Activated CD4-positive, alpha-beta T cell treated with anti-CD3 and anti-CD28 coated beads for 24 hours (primary cell): ENCODE data around the gene GPR26.

Source experiments
- DNase-seq, 2 donors: peaks; one replicate each; pipeline ENCODE4 v3.0.0-alpha.2; 2020; ENCODE audit warnings: low read depth in 2 of 2

Gene GPR26, protein sequence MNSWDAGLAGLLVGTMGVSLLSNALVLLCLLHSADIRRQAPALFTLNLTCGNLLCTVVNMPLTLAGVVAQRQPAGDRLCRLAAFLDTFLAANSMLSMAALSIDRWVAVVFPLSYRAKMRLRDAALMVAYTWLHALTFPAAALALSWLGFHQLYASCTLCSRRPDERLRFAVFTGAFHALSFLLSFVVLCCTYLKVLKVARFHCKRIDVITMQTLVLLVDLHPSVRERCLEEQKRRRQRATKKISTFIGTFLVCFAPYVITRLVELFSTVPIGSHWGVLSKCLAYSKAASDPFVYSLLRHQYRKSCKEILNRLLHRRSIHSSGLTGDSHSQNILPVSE

DNA sequence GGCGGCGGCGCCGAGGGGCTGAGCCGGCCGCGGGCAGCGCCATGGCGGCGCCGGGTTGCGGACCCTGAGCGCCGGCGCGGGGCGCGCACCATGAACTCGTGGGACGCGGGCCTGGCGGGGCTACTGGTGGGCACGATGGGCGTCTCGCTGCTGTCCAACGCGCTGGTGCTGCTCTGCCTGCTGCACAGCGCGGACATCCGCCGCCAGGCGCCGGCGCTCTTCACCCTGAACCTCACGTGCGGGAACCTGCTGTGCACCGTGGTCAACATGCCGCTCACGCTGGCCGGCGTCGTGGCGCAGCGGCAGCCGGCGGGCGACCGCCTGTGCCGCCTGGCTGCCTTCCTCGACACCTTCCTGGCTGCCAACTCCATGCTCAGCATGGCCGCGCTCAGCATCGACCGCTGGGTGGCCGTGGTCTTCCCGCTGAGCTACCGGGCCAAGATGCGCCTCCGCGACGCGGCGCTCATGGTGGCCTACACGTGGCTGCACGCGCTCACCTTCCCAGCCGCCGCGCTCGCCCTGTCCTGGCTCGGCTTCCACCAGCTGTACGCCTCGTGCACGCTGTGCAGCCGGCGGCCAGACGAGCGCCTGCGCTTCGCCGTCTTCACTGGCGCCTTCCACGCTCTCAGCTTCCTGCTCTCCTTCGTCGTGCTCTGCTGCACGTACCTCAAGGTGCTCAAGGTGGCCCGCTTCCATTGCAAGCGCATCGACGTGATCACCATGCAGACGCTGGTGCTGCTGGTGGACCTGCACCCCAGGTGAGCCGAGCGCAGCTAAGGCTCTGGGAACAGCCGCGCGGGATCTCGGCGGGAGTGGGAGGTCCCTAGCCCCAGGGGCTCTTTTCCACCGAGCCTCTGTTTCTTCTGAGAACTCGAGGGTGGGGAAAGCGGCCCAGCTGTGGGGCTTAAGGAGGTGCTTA is at the start of gene GPR26:
TSS of gene GPR26 (plus strand) at position 38 of the 919 bp plus-strand sequence. CDS start at position 91, 53 bp downstream.
- DNase-seq: no peak

- DNase-seq: no peak
These were observed 47.9 kb upstream of the GPR26 start for GRCh38 chr10:123618224-123618623.

- no peak for DNase-seq
These were observed 46.9 kb upstream of the GPR26 start for GRCh38 chr10:123619067-123619855.

DNA sequence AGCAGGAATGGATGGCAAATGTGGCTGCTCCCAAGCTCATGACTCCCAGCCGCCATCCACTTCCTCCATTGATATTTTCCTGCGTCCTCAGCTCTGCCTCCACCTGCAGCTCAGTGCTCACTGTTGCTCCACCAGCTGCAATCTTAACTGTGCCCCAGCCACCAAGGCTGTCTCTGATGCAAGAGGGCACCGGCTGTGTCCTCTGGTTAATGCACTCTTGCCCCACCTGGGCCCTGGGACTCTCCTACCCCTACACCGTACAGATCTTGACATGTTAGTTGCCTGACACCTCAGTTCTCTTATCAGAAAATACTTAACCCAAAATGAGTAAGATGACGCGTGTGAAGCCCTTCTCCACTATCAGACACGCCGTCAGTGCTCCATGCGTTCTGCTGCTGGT is 45.5 kb upstream of the GPR26 start:
- no peak for DNase-seq

DNA sequence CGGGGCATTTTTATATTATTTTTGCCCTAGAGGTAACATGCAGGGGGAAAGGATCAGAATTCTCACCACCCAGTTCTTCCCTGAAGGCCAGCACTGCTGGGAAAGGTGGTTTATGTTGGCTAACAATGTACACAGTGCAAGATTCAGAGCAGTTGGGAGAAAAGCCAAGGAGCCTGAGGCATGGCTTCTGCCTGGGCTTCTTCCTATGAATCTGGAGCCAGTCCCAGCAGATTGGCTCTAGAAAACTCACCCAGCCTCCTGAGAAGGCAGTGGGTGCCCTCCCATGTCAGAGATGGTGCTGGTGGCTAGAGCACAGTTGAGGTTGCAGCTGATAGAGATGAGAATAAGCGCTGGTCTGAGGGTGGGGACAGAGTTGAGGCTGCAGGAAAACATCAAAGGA is 44.7 kb upstream of the GPR26 start:
- DNase-seq: no peak

GRCh38 chr10:123621916-123622315 is 44.2 kb upstream of the GPR26 start:
- DNase-seq: no peak

GRCh38 chr10:123622381-123622780 is 43.8 kb upstream of the GPR26 start:
- no peak for DNase-seq

DNA sequence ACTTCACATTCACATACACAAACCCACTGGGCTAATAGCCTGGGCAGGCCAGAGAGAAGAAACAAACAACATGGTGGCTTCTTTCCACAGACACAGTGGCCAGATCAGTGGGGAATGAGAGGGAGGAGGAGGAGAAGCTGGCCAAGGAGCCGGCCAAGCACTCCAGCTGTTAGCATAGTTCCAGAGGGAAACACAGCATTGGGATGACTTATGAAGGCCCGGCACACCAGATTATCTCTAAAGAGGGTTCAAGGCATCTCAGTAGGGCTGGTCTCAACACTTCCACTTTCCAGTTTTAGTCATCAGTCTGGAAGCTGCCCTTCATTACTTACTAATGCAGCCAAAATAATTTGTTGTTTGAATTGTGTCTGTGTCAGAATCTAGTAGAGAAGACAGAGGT is 42.1 kb upstream of the GPR26 start:
- no peak for DNase-seq

DNA sequence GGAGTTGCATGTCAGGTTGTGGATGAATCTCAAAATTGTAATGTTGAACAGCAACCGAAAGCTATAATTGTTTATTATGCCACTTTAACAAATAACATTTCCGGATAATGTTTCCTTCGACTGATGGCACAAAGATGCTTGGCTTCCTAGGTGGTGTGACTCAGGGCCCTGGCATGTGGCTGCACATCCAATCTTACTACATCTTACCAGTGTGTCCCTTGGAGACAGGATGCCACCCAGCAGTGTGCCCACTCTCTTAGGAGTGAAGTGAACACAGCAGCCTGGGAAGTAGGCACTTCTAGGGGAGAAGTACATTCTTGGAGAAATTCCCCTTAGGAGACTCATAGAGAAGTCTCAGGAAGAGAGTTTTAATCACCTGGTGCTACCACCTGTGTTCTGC is 33.0 kb upstream of the GPR26 start:
- no peak for DNase-seq

GRCh38 chr10:123633636-123634035 is 32.5 kb upstream of the GPR26 start:
- no peak for DNase-seq

- DNase-seq: no peak
These were observed 31.9 kb upstream of the GPR26 start for GRCh38 chr10:123634221-123634620.

DNA sequence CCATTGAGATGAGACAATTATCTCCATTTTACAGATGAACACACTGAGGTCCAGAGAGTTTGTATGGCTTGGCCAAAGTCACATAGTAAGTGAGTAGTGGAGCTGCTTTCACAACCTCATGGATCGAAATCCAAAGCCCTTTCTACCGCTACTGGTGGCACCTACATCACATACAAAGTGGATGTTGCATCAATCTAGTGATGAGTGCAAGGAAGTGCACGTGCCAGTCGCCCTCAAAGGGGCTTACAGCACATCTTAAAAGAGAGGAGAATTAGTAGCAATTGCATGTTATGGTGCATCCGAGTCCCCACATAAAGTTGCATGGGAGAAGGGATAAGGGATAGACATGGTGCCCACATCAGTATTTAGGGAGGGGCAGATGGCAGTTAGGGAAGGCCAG is 31.0 kb upstream of the GPR26 start:
- DNase-seq: no peak

GRCh38 chr10:123635745-123636144 is 30.4 kb upstream of the GPR26 start:
- no peak for DNase-seq

- DNase-seq: no peak
These were observed 29.4 kb upstream of the GPR26 start for GRCh38 chr10:123636598-123637325.

DNA sequence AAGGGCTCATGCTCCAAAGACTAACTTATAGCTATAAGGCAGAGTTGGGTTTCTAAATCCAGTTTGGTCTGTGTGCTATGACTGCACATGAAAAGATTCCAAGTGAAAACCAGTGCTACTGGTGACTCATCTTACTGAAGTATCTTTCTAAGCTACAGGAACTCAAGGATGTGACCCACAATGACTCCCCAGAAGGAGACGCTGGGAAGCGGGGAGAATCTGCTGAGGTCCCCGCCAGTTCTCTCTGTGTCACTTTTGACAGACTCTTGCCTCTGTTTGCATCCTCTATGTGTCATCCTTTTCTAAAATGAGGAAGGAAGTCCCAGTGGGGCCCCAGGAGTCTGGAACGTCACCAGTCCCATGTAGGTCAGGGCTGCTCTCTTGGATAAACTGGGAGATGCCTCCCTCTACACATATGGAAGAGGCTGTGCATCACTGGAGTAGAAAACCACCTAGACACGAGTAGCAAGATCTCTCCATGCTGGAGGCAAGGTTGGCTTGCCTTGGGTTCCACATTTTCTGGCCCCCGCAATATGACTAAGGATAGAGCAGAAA is 28.8 kb upstream of the GPR26 start:
- no peak for DNase-seq

- no peak for DNase-seq
These were observed 27.0 kb upstream of the GPR26 start for GRCh38 chr10:123639131-123639530.

DNA sequence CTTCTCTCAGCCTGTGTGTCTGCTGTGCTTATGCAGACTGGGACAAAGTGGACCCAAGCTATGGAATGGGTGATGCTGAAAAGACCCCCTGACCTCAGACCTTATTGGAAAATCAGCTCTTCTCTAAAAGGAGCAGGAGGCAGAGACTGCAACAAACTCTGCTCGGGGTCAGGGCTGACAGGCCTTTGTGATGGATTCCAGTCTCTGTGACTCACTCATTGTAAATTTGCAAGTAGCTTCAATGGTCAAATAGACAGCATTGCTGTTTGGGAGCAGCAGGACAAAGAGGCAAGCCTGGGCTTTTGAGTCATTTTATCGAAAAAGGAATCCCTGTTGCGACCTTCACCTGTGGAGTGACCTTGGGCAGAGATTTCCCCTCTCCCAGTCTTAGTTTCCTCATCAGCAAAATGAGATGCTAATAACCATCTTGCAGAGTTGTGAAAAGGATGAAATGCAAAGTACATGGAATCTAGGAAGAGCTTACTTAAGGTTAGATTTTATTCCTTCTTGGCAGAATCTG is 26.1 kb upstream of the GPR26 start:
- DNase-seq: no peak

- DNase-seq: no peak
These were observed 23.9 kb upstream of the GPR26 start for GRCh38 chr10:123642293-123642692.

DNA sequence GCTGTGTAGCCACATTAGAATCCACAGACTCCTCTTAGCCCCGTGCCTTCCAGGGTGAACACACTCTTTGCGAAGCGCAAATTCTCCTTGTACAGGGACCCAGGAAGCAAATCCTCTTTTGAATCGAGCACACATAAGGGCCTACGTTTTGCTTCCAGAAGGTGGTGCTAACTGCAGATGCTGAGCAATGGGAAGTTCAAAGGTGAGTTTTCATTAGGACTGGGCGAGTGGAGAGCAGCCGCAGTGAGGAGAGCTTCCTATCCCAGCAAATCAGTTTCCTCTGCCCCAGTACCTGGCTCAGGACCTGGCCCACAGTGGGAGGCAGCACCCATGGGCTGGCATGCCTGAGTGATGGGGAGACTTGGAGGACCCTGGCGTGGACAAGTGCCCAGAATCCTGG is 23.5 kb upstream of the GPR26 start:
- no peak for DNase-seq

DNA sequence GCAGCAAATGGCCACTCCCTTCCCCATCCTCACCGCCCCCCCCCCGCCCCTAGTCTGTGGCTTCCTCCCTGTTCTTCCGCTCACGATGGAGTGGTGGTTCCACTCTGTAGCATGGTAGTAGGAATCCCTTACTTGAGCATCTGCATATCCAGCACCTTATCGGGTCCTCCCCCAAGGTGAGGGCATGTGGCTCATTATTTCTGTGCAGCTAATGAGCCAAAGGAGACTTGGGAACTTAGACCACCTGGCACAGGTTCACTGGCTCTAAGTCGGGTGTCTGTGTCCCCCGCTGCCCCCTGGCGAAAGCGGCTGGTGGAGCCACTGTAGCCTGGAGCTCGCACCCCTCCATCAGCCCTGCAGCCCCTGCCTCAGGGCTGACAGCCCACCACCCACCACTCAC is 22.8 kb upstream of the GPR26 start:
- no peak for DNase-seq

GRCh38 chr10:123645016-123645415 is 21.1 kb upstream of the GPR26 start:
- DNase-seq: no peak
